C1 segment of cervical spinal cord (tissue), 14 donors: Measurements from ENCODE around the gene CLDND1.
A peak's percentile ranks its signal among the peaks of the same experiment; 100 is the strongest.
"Not testable (repeated sequence)": the region's sequence is repeated elsewhere in the genome, so short reads cannot be mapped to it uniquely, and the experiment has no call there.

Experiments
- DNase-seq, 14 donors: peaks; one replicate each; lab custom pipeline; 2025; lab: John Stamatoyannopoulos, UW

Gene CLDND1

GRCh38 chr3:98522544-98523281 is at the start of gene CLDND1:
Gene CLDND1, minus strand, starts transcription at chr3:98522902. Its CDS starts 1,478 bp downstream, at chr3:98521424.
- peak; percentile 69 to 100 (median 96) for DNase-seq

- DNase-seq = no peak
Observed at GRCh38 chr3:98568402-98568801, 45.7 kb upstream of the CLDND1 start.

GRCh38 chr3:98567666-98568270 is 45.1 kb upstream of the CLDND1 start:
- DNase-seq = no peak

- DNase-seq = no peak
Observed at GRCh38 chr3:98565843-98566242, 43.1 kb upstream of the CLDND1 start.

GRCh38 chr3:98565237-98565643 is 42.5 kb upstream of the CLDND1 start:
- no peak for DNase-seq

- DNase-seq = no peak
Observed at GRCh38 chr3:98564282-98565005, 41.7 kb upstream of the CLDND1 start.

GRCh38 chr3:98563661-98564281 is 41.1 kb upstream of the CLDND1 start:
- no peak for DNase-seq

GRCh38 chr3:98561727-98562521 is 39.2 kb upstream of the CLDND1 start:
- DNase-seq = no peak

- no peak for DNase-seq
Observed at GRCh38 chr3:98560911-98561310, 38.2 kb upstream of the CLDND1 start.

- not testable (repeated sequence) for DNase-seq
Observed at GRCh38 chr3:98559769-98560168, 37.1 kb upstream of the CLDND1 start.

- no peak for DNase-seq
Observed at GRCh38 chr3:98558100-98558827, 35.6 kb upstream of the CLDND1 start.

GRCh38 chr3:98557324-98558010 is 34.8 kb upstream of the CLDND1 start:
- no peak for DNase-seq

GRCh38 chr3:98556164-98557130 is 33.7 kb upstream of the CLDND1 start:
- DNase-seq = no peak

- no peak for DNase-seq
Observed at GRCh38 chr3:98555025-98555379, 32.3 kb upstream of the CLDND1 start.

GRCh38 chr3:98554580-98554979 is 31.9 kb upstream of the CLDND1 start:
- no peak for DNase-seq

- no peak for DNase-seq
Observed at GRCh38 chr3:98553753-98554152, 31.1 kb upstream of the CLDND1 start.

- no peak for DNase-seq
Observed at GRCh38 chr3:98553021-98553563, 30.4 kb upstream of the CLDND1 start.

- DNase-seq = no peak
Observed at GRCh38 chr3:98552232-98553020, 29.7 kb upstream of the CLDND1 start.
